Measurements from ENCODE around the gene TBC1D22A.

- TF ChIP-seq CTCF (IDR thresholded peaks at IDR 0.05; ENCODE audit: poor library complexity) (no peak), EZH2 (IDR thresholded peaks at IDR 0.05; ENCODE audit: borderline replicate concordance) (no peak), EZH2phosphoT487 (IDR thresholded peaks at IDR 0.05; ENCODE audit: low read depth, severe bottlenecking, unreplicated experiment) (no peak)
These were observed 399.2 kb downstream of the TBC1D22A start for GRCh38 chr22:47161631-47162030.
